Stimulated activated CD4-positive, alpha-beta T cell treated with anti-CD3 and anti-CD28 coated beads, TNF-alpha, amount 100 ng/mL, for 1 hour (primary cell): ENCODE data around the gene MRPL50.

Experiments used
- DNase-seq, 3 donors: peaks; one replicate each; pipeline ENCODE4 v3.0.0-alpha.2; 2020; ENCODE audit warnings: low read depth in 3 of 3, low spot score in 1 of 3

The MRPL50 gene

DNA sequence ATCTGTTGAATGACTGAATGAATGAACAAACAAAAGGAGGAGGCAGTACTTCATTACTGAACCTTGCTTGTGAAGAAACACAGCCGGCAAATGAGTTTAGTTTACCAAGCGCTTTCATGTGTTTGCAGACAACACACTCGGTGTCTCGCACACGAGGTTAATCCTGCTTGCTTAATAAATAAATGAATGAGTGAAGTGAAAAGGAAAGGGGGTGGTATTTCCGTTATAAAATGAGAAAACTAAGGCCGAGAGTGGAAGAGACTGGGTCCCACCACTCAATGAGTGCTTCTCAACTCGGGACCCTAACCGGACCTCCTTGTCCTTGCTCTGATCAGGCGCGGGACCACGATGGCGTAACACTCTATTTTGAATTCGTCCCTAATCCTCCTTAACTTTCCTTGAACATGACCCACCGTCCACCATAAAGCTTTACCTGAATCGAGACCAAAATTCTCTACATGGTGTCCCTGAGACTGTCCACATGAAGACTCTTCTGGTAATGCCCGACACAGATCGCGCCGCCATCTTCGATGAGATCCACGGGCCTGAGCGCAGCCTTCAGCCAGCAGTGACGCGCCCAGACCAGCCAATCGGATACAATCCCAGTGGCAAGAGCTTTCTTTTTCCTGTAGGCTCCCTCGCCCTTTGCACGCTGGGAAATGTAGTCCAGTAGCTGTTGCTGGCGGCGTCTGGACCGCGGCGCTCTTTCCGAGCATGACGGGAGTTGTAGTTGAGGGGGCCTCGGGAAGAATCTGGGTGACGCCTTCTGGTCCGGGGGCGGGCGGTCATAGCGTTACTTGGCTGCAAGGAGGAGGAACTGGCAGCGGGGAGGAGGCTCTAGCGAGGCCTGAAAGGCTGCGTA lies at the start of gene MRPL50, which contains the start of gene ZNF189:
Gene MRPL50, minus strand, starts transcription at position 551 of the 862 bp plus-strand sequence. Its CDS starts 26 bp downstream, at position 525.
Gene ZNF189, plus strand, starts transcription at position 784 of the 862 bp plus-strand sequence. CDS start 306 bp downstream, outside the sequence.
- DNase-seq: peak; percentile 89

DNA sequence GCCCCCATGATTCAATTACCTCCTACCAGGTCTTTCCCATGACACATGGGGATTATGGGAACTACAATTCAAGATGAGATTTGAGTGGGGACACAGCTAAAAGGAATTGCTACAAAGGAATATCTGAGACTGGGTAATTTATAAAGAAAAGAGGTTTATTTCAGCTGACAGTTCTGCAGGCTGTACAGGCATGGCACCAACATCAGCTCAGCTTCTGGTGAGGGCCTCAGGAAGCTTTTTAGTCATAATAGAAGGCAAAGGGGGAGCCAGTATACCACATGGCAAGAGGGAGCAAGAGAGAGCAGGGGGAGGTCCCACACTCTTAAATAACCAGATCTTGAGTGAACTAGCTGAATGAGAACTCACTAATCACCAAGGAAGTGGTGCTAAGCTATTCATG lies 48.3 kb upstream of the MRPL50 start:
- no peak for DNase-seq

DNA sequence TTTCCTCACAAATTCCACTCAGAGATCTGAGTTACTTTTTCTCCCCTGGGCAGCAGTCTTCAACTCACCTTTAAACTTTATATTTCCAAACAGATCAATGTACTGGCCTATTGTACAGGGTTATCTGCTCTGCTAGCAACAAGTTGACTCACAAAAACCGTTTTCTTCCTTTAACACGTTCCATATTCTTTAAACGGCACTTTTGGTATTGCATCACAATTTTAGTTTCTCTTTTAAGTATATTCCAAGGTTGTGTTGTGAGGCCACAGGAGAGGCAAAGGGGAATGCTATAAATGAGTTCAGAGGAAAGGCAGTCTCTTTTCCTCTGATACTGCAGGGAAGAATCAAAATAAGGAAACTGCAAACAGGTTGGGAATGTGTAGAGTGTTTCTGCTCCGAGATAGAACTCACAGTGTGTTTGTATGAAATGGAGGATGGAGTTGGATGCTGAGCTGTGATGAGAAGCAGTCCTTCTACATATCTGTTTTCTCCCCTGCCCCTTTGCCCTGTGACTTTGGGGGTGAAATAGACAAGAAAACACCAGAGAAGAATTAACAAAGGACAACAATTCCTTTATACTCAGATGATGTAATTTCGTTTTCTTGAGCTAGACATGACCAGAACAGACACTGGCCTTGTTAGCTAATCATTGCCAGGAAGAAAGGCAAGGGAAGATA lies 47.1 kb upstream of the MRPL50 start:
- DNase-seq: no peak

DNA sequence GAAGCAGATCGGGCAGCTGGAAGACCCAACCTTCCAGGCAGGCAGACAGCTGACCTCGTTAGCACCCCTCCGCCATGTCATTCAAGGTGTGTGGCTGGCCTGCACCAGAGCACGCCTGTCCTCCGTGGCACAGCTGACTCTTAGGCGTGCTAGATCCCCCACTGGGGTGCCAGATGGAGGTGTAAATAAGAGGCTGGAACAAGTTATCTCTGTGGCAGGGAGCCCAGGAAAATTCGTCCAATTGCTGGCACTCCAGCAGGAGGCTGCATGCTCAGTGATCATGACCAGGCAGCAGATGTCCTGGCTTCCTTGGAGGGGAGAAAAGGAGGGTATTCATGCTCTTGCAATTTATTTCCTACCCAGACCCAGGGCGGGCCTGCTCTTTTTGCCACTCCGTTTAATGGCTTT lies 45.0 kb upstream of the MRPL50 start:
- DNase-seq: no peak

DNA sequence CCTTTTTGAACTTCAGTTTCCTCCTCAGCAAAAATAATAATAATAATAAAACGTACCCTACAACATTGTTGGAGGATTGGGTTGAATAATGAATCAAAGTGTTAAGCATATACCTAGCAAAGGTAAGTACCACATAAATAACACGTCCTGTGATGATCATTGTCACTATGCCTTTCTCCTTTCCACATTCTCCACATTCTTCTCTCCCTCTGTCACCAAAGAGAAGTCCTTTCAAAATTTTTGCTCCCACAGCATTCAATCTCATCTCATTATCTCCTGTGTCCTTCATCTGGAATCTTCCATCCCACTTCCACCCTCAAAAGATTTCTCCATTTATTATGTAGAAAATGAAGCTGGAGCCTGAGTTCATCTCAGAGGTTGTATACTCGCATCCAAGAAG lies 44.3 kb upstream of the MRPL50 start:
- DNase-seq: no peak

DNA sequence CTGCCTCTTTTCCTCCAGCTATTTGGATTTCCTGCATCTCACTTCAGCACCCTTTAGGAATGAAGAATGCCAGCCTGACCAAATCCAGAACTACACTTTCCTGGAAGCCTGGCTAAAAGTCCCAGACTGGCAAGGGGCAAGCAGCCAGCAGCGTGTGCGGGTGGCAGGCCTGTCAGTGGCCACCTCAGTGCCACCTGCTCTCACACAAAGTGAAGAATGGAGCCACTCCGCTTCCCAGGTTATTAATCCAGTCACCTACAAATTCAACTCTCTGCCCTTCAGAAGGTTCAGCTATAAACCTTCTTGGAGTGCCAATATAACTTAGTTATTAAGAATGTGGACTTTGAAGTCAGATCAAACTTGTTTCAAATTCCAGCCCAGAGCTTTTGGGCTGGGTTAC lies 43.9 kb upstream of the MRPL50 start:
- DNase-seq: no peak

DNA sequence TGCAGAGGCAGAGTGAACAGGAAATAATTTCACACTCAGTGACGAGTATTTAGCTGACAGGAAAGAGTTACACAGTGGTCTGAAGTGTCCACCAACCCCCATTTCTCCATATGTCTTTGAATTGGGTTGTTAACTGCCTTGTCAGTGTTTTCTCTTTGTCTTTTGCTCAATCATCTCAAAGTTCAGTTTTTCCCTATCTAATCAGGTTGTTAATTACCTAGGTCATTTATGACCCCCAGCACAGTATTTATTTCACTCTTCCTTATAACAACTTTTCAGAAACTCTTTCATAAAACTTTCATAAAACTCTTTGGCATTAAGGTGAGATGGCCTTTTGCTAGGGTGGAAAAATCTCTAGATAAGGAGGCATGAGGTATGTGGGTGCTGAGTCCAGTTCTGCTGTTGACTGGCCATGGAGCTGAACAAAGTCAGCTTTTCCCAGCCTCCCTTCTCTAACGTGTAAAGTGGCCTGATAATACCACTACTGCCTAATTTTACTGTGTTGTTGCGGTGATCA lies 42.4 kb upstream of the MRPL50 start:
- DNase-seq: no peak

DNA sequence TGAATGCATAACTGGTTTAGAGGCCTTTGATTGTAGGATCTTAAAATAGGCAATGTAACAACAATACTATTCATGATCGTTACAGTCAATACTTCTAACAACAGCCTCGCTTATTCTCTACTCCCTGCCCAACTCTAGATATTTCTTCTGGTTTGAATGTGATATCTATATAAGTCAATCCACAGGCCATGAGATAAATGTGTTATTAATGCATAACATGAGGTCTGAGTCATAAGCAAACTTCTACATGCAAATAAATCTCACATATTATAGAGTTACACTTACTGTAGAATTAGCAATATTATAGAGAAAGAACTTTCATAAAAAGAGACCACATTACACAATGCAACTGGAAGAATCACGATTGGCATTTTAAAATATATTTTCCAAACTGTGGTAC lies 40.1 kb upstream of the MRPL50 start:
- no peak for DNase-seq

DNA sequence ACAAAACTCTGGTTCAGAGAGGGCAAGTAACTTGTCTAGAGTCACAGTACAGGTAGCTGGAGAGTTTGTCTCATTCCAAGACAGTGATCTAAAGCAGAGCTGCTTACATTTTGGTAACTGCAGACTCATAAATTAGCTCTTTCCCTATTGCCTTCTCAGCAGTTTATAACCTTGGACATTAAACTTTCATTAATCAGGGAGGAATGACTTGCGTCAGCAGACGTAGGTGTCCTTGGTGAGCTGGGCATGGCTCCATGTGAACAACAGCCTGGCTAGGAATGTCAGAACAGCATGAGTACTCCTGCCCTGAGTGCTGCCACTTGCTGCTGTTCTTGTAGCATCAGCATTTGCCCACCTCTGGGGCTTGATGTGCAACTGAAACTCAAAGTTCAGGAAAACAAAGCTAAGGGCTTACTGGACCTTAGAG lies 39.4 kb upstream of the MRPL50 start:
- DNase-seq: no peak

DNA sequence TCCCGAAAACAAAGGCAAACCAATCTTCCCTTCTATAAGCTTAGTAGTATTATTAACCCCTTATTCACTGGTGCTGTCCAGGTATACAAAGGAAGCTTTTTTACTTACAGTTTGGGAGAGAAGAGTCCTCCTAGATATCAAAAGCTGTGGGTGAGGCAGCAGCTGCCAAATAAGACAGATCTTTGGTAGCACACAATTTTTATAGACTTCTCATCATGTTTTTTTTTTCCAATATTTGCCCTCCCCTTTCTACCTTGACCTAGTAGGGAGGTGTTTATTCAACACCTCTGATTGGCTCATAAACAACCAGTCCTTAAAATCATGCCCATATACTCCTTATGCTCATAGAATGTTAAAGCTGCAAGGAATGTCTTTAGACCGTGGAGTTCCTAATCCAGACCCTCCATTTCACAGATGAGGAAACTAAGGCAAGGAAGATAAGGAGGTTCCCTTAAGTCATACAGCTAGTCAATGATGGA lies 37.2 kb upstream of the MRPL50 start, which contains the start of gene ALDOB:
Gene ALDOB, minus strand, starts transcription at position 174 of the 479 bp plus-strand sequence. CDS start 4,887 bp downstream, outside the sequence.
- no peak for DNase-seq

DNA sequence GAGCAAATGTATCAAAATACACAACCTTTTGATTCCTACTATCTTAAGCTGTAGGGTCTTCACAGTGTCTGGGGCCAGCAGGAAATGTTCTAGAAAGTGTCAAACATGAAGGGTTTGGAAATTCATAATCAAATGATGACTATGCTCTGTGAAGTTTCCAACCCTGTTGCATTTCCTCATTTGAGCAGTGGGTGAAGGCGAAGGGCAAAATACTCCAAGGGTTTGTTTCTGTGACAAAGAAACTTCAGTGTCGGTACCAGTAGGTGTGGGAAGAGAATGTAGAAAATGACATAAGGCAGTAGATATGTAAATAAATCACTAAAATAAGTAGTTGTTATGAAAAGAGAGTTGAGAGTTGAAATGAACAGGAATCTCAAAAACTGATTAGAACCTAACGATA lies 36.6 kb upstream of the MRPL50 start:
- no peak for DNase-seq

DNA sequence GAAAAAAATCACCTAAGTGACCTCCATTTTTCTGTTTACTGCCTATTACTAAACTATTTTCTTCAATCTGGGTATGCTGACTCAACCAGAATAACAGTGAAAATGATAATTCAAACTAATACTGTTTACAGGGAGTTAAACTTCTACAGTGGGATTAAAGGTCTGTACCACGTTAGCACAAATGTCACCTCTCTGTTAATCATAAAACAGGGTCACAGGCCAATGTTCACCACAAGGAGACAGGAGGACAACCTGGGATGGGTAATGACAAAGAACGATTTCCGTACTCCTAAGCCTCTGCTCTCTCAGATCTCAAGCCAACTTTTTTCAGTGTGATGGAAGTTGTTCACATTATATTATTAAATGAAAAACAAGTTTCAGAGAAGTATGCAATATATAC lies 34.8 kb upstream of the MRPL50 start:
- DNase-seq: no peak

DNA sequence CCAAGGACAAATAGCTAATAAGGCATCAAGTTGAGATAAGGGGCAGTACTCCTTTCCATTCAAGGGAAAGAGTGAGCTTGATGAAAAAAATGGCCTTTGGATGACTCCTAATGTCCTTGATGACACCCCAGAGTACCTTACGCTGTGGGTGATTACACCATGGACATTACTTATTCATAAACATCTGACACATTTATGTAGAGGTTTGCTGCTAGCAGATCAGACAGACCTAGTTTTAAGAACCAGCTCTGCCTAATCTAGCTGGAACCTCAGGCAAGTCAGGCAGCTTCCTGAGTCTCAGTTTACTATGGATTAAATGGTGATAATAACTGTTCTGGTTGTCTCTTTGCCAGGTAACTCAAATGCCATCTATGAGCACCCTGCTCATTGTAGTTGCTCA lies 34.3 kb upstream of the MRPL50 start:
- no peak for DNase-seq

DNA sequence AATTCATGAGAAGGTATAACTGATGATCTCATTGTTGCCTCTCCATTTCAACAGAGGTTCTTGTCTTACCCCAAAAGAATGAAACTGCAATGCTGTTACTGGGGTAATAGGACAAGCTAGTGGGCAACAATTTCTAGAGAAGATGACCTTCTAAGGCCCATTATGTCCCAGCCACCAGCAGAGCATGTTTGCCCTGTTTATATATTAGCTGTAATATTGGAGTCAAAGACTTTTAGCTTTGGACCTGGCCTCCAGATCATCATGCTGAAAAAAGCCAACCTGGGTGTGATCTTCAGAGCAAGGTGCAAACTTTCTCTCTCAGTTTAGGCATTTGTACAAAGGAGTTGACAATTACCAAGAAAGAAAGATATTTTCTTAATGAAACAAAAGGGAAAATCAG lies 33.8 kb upstream of the MRPL50 start:
- no peak for DNase-seq

DNA sequence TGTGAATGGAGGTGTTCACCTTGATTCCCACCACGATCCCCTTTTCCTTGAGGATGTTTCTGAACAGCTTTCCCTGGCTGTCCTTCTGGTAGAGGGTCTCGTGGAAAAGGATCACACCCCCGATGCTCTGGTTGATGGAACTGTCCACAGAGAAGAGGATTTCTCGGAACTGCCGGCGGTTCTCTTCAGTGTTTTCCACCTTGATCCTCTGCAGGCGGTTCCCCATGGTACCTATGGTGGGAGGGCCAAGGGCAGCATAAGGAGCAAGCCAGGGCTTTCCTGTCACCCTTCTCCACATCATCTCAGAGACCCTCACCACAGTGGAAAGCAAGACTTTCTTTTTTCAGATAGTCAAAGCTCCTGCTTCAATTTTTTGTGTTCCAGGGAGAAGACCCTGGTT lies 31.3 kb upstream of the MRPL50 start:
- DNase-seq: no peak

DNA sequence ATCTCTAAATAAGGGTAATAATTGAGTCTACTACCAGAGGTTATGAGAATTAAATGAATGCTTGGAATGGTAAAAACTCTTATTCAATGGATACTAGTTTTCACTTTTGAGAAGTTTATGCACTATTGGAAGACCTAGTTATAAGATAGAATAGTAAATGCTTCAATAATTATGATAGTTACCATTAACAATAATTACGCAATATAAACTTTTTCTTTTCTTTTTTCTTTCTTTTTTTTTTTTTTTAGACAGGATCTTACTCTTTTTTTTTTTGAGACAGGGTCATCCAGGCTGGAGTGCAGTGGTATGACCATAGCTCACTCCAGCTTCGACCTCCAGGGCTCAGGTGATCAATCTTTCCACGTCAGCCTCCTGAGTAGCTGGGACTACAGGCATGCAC lies 30.5 kb upstream of the MRPL50 start:
- no peak for DNase-seq

DNA sequence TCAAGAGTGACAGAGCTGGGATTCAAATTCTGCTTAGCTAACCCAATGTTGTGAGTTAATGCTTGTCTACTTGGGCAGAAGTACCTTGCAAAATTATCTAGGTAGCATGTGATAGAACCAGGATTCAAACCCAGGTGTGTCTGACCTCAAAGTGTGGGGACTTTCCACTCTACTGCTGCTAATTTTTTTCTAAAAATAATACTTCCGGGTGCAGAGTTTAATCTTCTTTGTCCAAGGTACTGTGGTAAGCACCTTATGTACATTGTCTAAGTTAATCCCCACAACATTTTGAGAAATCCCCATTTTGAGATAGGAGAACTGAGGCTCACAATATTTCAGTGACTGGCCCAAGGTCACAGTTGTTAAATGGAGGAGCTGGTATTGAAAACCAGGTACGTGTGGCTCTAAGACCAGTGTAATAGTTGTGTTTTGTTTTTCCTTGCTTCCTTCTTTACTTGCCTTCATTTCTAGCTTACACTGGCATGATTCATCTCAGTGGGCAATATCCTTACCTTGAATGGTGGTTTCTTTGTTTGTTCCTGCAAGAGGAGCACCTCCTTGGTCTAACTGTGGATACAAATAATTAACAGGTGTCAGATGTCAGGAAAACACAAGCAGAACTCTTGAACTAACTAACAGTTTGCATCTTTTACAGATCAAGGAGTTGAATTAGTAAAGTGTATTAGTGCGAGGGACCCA lies 29.7 kb upstream of the MRPL50 start:
- DNase-seq: no peak

DNA sequence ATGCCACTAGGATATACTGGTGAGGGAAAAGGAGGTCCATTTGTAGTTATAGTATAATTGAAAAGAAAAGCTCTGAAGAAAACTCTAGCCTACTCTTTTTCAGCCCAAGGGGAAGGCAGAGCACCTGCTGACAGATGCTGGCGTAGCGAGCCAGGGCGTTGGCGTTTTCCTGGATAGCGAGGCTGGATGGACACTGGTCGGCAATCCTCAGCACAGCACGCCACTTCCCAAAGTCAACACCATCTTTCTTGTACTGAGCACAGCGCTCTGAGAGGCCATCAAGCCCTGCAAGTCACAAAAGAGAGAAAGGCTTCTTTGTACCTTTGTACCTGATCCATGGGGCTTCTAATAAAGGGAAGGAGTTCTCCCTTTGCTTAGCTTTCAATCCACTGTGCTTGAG lies 28.9 kb upstream of the MRPL50 start:
- no peak for DNase-seq

DNA sequence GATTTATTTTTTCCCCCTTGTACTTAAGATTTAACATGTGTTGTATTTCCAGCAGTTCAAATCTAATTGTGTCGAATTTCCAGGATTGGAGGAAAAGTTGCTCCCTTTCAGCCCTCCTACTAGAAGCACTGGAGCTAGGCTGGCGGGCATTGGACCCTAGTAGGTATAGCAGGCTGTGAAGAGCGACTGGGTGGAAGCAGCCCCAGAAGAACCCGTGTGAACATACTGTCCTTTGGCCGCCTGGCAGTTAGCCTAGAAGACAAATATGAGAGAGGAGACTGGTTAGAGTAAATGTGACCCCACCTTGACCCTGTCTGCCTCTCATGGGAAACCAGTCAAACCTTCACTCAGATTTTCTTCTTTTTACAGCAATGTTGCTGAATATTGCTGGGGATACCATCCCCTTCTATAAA lies 23.2 kb upstream of the MRPL50 start:
- no peak for DNase-seq

DNA sequence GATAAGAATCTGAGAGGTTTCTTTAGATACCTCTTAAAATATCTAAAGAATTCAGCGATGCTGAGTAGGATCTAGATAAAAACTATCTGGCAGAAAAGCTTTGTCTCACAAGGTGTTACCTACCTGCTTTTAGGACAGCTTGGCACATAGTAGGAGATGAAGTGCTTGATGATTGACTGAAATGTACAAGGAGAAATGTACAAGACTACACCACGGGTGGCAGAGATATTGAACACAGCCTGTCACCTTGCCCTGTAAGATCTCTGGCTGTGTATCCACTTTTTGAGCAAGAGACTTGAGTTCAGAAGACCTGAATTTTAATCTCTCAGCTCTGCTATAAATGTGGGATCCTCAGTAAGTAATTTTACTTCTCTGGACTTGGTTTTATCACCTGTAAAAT lies 21.4 kb upstream of the MRPL50 start:
- DNase-seq: no peak
